NCI-H146 treated with DMSO at 0.1 percent for 48 hours (cell line): ENCODE results near the gene TCEANC.

Experiments
- DNase-seq: peaks from one replicate; lab custom pipeline; 2025; ENCODE audit not compliant: unreplicated experiment; lab: John Stamatoyannopoulos, UW

TCEANC gene

DNA sequence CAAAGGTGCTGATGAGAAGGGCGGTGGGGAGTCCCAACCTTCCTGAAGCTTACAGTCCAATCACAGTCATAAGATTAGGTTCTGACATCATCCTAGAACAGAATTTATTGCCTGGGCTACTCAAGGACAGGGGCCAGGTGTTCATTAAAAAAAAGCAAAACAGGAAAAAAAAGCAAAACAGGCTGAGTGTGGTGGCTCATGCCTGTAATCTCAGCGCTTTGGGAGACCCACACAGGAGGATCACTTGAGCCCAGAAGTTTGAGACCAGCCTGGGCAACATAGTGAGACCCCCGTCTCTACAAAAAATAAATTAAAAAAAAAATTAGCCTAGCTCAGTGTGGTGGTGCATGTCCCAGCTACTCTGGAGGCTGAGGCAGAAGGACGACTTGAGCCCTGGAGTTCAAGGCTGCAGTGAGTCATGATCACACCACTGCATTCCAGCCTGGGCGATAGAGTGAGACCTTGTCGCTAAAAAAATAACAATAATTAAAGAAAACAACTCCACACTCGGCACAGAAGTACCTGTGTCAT is 39.0 kb downstream of the TCEANC start:
- DNase-seq = no peak

DNA sequence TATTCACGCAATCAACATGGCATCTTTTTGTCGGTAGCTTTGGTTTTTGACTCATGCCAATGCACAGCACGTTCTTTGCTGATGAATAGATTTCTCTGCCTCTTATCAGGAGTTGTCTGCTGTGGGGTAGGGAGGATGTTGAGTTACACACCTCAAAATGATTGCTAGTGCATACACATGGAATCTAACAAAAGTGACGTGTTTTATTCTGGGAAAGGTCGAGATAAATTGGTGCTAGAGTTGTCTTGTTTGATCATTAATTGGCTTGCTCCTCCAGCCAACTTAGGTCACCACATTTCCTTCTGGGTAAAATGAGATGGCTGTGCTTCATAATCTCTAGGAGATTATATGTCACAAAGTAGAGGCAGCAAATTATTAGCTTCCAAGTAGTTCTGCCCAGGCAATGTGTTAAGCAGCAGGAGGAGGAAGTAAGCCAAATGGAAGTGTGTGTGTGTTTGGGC is 39.9 kb downstream of the TCEANC start:
- no peak for DNase-seq

DNA sequence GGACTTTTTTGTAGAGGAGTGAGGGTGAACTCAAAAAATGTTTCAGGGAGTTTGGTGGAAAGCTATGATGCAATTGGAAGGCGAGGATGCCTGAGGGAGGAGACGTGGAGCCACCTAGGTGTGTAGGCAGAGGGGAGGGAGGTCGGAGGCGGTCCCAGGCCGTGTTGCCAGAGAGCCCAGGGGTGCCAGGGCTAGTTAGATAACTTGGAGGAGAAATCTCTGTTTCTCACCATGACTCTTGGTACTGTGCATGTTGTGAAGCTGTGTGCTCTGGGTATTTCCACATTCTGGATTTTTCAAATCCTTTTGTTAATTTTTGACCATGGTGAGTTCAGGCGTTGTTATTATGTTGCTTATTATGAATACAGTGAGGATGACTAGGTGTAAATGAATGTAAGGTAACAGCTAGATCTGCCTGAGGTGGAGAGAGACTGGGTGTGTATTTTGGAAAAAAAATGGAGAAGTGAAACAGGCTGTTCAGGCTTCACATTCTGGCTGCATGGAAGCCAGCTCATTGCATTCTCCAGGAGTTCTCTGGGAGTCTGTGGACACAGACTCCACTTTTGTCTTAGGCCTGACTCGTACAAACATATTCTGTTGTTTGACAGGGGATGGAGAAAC is 40.5 kb downstream of the TCEANC start:
- DNase-seq = no peak

DNA sequence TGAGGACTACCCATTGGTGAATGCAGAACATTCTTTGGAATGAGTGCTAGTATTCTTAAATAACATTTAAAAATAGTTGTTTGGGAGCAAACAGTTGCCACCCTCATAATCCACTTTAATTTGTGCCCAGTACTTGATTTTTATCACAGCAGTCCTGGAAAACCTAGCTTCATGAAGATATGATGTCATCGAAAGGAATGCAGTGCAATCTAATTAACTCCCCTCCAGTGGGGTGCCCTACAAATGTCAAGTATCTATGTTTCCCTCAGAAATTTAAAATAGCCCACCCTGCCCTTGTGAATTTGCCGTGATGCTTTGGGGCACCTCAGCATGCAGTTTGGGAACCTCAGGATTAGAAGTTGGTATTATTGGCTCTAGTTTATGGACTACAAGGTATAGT is 41.4 kb downstream of the TCEANC start:
- no peak for DNase-seq

DNA sequence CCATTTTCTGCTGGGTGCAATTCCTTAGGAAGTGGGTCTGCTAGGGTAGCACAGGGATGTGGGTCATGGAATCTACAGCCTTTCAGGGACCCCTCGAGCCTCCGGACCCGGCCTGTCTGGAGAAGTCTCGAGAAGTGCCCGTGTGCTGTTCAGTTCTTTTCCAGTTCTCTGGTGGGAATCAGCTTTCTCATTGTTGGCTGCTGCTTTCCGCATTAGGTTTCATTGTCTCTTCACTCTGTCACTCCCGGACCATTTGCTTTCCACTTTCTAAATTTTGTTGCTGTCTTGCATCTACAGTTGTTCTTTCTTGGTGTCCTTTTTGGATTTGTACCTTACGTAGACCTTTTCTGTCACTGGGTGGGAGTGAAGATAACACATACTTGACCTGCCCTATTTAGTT is 42.0 kb downstream of the TCEANC start:
- DNase-seq = no peak

DNA sequence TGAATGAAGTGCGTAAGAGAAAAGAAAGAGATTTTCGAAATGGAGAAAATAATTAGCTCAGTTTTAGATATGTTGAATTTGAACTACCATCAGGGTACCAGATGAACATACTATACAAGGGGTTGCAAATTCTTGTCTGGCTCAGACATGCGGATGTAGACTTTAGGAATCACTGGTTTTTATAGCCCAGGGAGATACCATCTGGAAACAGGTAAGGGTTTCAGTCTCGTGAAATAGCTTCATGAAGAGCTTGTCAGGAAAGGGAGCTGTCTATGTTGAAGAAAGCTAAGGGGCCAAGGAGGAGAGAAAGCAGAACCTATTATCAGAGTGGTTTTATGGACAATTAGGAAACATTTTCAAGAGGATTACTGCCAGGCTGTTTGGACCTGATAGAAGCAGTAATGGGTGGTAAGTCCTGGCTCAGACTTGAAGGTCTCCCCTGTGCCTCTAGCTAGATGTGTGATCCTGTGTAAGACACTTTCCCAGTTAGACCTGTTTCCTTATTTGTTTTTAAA is 42.7 kb downstream of the TCEANC start:
- no peak for DNase-seq

DNA sequence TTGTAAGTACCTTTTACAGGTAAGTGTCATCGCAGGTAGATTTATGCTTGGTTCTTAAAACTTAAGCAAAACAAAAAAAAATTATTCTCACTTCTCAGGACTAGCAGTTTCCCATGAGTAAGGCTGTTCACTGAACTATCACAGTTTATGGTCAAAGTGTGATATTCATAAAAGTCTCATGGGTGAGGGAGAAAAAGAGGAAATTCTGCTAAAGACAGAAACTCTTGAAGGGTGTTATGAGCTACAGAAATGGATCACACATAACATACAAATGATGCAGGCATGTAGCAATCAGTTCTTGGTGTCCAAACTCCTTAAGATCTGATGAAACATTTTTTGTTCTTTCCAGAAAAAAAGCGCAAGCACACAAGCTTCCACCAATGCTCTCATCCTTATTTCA is 44.5 kb downstream of the TCEANC start:
- DNase-seq = no peak

DNA sequence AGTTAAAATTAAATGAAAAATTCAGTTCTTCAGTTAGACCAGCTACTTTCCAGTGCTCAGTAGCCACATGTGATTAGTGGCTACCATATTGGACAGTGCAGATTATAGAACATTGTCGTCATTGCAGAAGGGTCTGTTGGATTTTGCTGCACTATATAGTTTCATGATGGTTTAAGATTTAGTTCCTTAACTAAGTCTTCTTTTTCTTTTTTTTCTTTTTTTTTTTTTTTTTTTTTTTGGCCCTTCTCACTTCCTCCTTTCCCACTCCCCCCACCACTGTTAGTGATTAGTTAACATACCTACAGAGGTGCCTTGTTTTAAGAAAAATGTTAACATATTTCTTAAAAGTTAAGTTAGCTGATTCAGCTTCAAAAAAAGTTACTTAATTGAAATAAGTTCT is 45.0 kb downstream of the TCEANC start:
- DNase-seq = no peak

DNA sequence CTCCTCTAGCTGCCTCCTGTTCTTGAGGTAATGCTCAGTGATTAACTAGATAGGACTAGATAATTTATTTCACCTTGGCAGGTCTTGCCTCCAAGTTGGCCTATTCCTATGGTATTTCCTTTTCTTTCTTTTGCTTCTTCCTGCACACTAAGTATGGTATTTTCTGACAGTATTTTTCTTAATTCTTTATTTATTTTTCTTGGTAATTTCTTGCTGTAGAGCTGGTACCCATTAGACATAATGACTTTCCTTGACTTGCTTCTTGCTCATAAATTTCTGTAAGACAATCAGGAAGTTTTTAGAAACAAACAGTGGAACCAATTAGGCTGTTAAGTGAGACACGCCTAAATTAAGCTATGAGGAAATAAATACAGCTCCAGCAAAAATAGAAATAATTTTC is 45.5 kb downstream of the TCEANC start:
- no peak for DNase-seq

DNA sequence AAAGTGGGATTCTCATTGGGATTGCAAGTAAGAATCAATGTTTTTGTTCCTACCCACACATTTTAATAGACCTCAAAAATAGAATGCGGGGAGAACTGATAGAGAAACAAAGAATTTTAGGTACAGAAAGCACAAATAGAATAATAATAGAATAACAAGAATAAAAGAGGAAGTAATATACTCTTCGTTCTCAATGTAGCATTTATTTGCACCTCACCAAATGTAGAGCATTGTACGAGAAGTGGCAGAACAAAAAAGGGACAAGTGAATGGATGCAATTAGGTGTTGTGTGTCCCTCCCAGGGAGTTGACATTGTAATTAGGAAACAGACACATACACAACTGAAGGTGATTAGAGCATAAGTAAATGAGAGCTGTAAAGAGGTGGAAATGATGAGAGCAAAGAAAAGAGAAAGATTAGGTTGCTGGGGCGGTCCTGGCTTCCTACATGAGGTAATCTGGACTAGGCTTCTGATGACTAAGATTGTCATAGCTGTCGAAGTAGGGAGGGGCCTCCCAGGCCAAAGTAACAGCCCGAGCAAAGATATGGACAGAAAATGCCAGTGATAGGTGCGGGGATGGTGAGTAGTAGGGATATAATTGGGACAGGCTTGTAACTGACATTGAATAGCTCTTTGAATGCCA is 46.4 kb downstream of the TCEANC start:
- no peak for DNase-seq

DNA sequence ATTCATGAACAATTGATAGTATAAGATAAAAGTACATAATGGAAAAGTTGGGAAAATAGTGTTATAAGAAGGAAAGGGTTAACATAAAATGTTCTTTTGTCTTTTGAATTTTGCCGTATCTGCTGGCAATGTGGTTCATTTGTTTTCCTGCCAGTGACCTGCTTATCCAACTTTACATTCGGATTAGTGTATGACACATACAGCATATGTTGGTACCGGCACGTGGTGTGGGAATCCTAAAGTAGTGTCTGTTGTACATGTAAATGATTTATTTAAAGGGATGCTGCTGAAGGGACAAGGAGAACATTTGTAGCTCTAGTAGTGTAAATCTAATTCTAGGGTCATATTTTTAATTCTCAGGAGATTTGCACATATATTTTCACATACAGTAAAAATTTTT is 47.4 kb downstream of the TCEANC start:
- no peak for DNase-seq

DNA sequence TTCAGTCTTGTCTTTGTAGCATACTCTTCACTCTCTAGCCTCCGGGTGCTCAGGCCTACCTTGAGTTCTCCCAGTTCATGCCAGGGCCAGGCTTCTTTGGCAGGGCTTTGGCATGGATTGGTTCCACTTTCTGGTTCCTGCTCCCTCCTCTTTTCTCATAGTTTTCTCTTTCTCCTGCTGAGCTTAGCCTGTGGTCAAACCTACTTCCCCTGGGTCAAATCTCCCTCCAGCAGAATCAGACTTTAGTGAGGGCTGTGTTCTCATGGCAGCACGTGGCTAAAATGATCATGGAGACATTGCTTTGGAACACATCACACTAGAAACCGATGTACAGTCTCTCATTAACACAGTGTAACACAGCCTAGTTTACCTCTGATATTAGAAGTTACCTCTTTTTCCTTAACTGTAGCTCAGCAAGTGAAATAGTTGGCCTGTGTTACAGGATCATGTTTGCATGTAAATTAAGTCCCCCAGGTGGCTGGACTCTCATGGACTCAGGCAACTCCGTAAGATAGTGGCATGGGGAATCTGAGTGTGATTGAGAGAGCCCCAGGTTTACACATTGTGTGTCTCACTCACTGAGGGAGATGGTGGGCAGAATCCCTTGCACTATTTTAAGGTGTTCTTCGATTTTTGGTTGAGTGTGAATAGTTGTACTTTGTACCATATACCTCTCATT is 49.3 kb downstream of the TCEANC start:
- DNase-seq = no peak

DNA sequence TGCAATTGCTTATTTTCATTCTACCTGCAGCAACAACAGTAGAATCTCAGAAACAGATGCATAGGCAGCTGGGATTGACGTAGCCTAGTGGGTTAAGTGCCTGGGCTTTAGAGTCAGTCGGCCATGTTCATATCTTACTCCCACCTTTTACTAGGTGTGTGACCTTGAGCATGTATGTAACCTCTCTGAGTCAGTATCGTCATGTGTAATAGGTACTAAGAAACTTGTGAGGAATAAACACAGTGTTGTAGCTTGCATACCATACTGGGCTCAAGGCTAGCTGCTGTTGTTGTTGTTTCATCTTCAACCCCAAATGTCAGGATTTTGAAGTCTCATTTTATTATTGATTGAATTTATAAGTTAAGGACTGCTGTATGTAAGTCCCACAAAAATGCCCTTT is 50.2 kb downstream of the TCEANC start:
- no peak for DNase-seq

DNA sequence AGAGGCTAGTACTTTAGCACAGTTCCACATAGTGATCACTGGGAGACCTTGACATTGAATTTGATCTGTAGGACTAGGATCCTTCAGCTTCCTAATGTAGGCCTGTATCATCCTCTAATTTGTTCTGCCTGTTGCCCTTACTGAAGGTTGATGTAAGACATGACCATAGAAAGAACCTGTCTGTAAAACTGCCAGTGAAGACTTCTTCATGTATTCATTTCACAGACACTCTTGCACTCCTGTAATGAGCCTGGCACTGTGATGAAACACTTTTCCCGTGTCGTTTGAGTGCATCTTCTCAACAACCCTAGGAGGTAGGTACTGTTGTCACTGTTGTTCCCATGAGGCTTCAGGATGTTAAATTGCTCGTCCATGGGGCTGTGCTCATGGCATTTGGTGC is 50.6 kb downstream of the TCEANC start:
- DNase-seq = no peak

DNA sequence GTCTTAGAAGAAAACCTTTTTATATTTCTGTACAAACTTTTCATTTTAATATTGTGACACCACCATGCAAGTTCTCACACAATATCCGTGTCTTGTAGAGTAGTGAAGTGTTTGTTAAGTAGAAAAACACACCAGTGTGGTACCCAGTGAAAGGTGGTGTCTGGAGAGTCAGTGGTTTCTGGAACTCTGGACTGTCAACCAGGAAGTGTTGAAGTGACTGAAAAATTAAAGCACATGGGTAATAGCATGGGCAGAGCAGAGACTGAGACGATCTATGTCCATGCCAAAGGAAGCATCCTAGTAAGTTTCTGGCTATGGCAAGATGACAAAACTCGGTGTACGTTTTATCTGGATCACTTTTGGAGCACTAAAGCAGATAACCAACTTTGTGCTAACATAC is 58.2 kb downstream of the TCEANC start:
- DNase-seq = no peak
